ENCODE measurements around the gene TMEM176A.

GRCh38 chr7:150831851-150832250 lies 31.3 kb downstream of the TMEM176A start:
- no peak for TF ChIP-seq POLR2A (IDR thresholded peaks at IDR 0.05; ENCODE audit: low read length)
- TF ChIP-seq CBX8 (IDR thresholded peaks at IDR 0.05), result no peak
- no peak for TF ChIP-seq REST (IDR thresholded peaks at IDR 0.05)
- TF ChIP-seq CTCF (IDR thresholded peaks at IDR 0.05), result no peak
- no peak for TF ChIP-seq ESRRA (IDR thresholded peaks at IDR 0.05; ENCODE audit: borderline replicate concordance, low read length)
- no peak for TF ChIP-seq USF2 (IDR thresholded peaks at IDR 0.05)
- no peak for TF ChIP-seq ZFP36 (IDR thresholded peaks at IDR 0.05; ENCODE audit: borderline replicate concordance, partially characterized antibody)
- no peak for TF ChIP-seq EP300 (IDR thresholded peaks at IDR 0.05)
- no peak for TF ChIP-seq CBX2 (IDR thresholded peaks at IDR 0.05; ENCODE audit: borderline replicate concordance, low read depth)
- no peak for TF ChIP-seq RAD21 (conservative IDR thresholded peaks at IDR 0.05 in 1 of 2, IDR thresholded peaks at IDR 0.05 in 1 of 2)
- TF ChIP-seq MYC (IDR thresholded peaks at IDR 0.05; ENCODE audit: borderline replicate concordance, low read length), result no peak
- TF ChIP-seq BHLHE40 (IDR thresholded peaks at IDR 0.05; ENCODE audit: low read depth, low read length), result no peak
- no peak for TF ChIP-seq PBX3 (IDR thresholded peaks at IDR 0.05)
- TF ChIP-seq KDM1A (IDR thresholded peaks at IDR 0.05; ENCODE audit: low read depth), result no peak

Measured in A549 (cell line).